ENCODE results near the gene TMEM72. TPM values are rescaled to one million over a fixed set of nuclear protein-coding genes. Genes with fewer than 3 reads are reported as not detected.

Gene TMEM72
- total and polyA plus RNA-seq, 2 experiments from 2014 or later: not detected

DNA sequence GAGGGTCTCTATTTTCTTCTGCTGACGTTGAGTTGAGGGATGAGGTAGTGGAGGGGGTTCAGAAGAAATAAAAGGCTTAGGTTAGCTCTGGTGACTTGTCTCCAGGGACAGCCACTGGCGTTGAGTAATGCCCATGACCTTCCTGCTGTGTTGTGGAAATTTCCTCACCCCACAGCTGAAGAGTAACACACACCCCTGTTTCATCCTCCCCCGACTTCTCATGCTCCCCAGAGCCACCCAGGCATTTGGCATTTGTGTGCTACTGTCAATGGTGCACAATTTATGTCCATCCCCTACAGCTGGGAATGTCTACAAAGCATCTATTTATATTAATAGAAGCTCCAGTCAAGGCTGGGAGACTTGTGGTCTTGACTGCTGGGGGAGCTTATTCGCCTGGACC, 4.7 kb upstream of the TMEM72 start:
- no peaks in the 10 kb centered on the region for H3K79me2 ChIP-seq (replicated peaks; ENCODE audit: insufficient read depth)
- Mint-ChIP-seq H3K9me3 (peaks cover 1% of the 10 kb centered on the region; the same call in 1 of the 3 replicates), H3K4me3 (no peak overlapping the region), H3K27ac (no peak overlapping the region), H3K4me1 (peaks cover 29% of the 10 kb centered on the region), H3K27me3 (ENCODE audit: insufficient read depth, low read depth, poor library complexity) (peaks cover 12% of the 10 kb centered on the region), H3K36me3 (ENCODE audit: low read depth) (no peaks in the 10 kb centered on the region; the same call in 2 of the 3 replicates)
- no peaks in the 10 kb centered on the region for H3K36me3 ChIP-seq (ENCODE audit: insufficient read depth)
- H3K4me3 ChIP-seq: no peak overlapping the region
- H3K4me1 ChIP-seq (ENCODE audit: insufficient read depth): peaks cover 5% of the 10 kb centered on the region; the same call in 1 of the 2 replicates
- no peaks in the 10 kb centered on the region; the same call in 1 of the 2 replicates for H3K9me2 ChIP-seq (ENCODE audit: insufficient read depth)
- H3K4me2 ChIP-seq: no peak overlapping the region
- ATAC-seq (no peak), DNase-seq (ENCODE audit: low spot score) (no peak)
- TF ChIP-seq EZH2 (IDR thresholded peaks at IDR 0.05; ENCODE audit: low read depth, unreplicated experiment): no peak
- TF ChIP-seq, protein P1, sequence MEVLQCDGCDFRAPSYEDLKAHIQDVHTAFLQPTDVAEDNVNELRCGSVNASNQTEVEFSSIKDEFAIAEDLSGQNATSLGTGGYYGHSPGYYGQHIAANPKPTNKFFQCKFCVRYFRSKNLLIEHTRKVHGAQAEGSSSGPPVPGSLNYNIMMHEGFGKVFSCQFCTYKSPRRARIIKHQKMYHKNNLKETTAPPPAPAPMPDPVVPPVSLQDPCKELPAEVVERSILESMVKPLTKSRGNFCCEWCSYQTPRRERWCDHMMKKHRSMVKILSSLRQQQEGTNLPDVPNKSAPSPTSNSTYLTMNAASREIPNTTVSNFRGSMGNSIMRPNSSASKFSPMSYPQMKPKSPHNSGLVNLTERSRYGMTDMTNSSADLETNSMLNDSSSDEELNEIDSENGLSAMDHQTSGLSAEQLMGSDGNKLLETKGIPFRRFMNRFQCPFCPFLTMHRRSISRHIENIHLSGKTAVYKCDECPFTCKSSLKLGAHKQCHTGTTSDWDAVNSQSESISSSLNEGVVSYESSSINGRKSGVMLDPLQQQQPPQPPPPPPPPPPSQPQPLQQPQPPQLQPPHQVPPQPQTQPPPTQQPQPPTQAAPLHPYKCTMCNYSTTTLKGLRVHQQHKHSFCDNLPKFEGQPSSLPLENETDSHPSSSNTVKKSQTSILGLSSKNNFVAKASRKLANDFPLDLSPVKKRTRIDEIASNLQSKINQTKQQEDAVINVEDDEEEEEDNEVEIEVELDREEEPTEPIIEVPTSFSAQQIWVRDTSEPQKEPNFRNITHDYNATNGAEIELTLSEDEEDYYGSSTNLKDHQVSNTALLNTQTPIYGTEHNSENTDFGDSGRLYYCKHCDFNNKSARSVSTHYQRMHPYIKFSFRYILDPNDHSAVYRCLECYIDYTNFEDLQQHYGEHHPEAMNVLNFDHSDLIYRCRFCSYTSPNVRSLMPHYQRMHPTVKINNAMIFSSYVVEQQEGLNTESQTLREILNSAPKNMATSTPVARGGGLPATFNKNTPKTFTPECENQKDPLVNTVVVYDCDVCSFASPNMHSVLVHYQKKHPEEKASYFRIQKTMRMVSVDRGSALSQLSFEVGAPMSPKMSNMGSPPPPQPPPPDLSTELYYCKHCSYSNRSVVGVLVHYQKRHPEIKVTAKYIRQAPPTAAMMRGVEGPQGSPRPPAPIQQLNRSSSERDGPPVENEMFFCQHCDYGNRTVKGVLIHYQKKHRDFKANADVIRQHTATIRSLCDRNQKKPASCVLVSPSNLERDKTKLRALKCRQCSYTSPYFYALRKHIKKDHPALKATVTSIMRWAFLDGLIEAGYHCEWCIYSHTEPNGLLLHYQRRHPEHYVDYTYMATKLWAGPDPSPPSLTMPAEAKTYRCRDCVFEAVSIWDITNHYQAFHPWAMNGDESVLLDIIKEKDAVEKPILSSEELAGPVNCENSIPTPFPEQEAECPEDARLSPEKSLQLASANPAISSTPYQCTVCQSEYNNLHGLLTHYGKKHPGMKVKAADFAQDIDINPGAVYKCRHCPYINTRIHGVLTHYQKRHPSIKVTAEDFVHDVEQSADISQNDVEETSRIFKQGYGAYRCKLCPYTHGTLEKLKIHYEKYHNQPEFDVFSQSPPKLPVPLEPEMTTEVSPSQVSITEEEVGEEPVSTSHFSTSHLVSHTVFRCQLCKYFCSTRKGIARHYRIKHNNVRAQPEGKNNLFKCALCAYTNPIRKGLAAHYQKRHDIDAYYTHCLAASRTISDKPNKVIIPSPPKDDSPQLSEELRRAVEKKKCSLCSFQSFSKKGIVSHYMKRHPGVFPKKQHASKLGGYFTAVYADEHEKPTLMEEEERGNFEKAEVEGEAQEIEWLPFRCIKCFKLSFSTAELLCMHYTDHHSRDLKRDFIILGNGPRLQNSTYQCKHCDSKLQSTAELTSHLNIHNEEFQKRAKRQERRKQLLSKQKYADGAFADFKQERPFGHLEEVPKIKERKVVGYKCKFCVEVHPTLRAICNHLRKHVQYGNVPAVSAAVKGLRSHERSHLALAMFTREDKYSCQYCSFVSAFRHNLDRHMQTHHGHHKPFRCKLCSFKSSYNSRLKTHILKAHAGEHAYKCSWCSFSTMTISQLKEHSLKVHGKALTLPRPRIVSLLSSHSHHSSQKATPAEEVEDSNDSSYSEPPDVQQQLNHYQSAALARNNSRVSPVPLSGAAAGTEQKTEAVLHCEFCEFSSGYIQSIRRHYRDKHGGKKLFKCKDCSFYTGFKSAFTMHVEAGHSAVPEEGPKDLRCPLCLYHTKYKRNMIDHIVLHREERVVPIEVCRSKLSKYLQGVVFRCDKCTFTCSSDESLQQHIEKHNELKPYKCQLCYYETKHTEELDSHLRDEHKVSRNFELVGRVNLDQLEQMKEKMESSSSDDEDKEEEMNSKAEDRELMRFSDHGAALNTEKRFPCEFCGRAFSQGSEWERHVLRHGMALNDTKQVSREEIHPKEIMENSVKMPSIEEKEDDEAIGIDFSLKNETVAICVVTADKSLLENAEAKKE (CRISPR knock-in tag; IDR thresholded peaks at IDR 0.05): no peak
- TF ChIP-seq ZNF114 (CRISPR knock-in tag; IDR thresholded peaks at IDR 0.05): no peak
- no peak for TF ChIP-seq POLR2AphosphoS5 (IDR thresholded peaks at IDR 0.05; ENCODE audit: low read depth)
- TF ChIP-seq EZH2phosphoT487 (IDR thresholded peaks at IDR 0.05; ENCODE audit: unreplicated experiment): no peak
- no peaks in the 10 kb centered on the region for H3K27me3 ChIP-seq (ENCODE audit: insufficient read depth)
- no peaks in the 10 kb centered on the region for H4K20me1 ChIP-seq (replicated peaks; ENCODE audit: insufficient read depth)
- no peak overlapping the region for H2AFZ ChIP-seq
- no peak overlapping the region for H3K27ac ChIP-seq (ENCODE audit: low read depth)
- no peaks in the 10 kb centered on the region for H3F3A ChIP-seq (replicated peaks; ENCODE audit: low read depth)

DNA sequence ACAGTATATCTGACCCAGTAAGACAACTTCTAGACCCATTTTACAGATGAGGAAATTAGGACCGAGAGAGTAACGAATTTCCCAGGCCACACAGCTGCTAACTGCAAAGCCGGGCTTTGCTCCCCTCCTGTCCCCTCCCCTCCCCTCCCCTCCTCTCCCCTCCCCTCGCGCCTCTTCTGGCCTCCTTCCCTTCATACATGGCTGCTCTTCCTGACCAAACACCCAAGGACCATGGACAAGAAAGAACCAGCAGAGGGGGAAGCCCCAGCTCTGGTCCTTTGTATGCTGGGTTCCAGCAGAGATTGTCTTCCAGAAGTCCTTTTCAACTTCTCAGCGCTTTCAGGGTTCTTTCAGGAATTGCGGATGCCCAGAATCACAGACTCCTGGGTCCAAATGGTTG, 3.6 kb upstream of the TMEM72 start:
- Histone ChIP-seq H3K36me3 (ENCODE audit: insufficient read depth) (no peaks in the 10 kb centered on the region), H3K27ac (ENCODE audit: low read depth) (no peak overlapping the region), H3K9me2 (ENCODE audit: insufficient read depth) (no peaks in the 10 kb centered on the region; the same call in 1 of the 2 replicates), H3K27me3 (ENCODE audit: insufficient read depth) (no peaks in the 10 kb centered on the region), H3K4me2 (peak overlapping the region; percentile 53; the same call in 1 of the 2 replicates), H3K4me1 (ENCODE audit: insufficient read depth) (peaks cover 5% of the 10 kb centered on the region; the same call in 1 of the 2 replicates), H4K20me1 (replicated peaks; ENCODE audit: insufficient read depth) (no peaks in the 10 kb centered on the region), H3F3A (replicated peaks; ENCODE audit: low read depth) (no peaks in the 10 kb centered on the region), H3K4me3 (no peak overlapping the region), H2AFZ (peak overlapping the region; percentile 94), H3K79me2 (replicated peaks; ENCODE audit: insufficient read depth) (no peaks in the 10 kb centered on the region)
- peaks cover 12% of the 10 kb centered on the region for H3K27me3 Mint-ChIP-seq (ENCODE audit: insufficient read depth, low read depth, poor library complexity)
- no peaks in the 10 kb centered on the region for H3K36me3 Mint-ChIP-seq (ENCODE audit: low read depth)
- H3K4me3 Mint-ChIP-seq: no peak overlapping the region
- no peak for DNase-seq (ENCODE audit: low spot score)
- no peak for ATAC-seq
- H3K4me1 Mint-ChIP-seq: peaks cover 29% of the 10 kb centered on the region
- no peak overlapping the region for H3K27ac Mint-ChIP-seq
- no peaks in the 10 kb centered on the region for H3K9me3 Mint-ChIP-seq
- TF ChIP-seq EZH2 (IDR thresholded peaks at IDR 0.05; ENCODE audit: low read depth, unreplicated experiment): no peak
- TF ChIP-seq EZH2phosphoT487 (IDR thresholded peaks at IDR 0.05; ENCODE audit: unreplicated experiment): no peak
- TF ChIP-seq, protein P2, sequence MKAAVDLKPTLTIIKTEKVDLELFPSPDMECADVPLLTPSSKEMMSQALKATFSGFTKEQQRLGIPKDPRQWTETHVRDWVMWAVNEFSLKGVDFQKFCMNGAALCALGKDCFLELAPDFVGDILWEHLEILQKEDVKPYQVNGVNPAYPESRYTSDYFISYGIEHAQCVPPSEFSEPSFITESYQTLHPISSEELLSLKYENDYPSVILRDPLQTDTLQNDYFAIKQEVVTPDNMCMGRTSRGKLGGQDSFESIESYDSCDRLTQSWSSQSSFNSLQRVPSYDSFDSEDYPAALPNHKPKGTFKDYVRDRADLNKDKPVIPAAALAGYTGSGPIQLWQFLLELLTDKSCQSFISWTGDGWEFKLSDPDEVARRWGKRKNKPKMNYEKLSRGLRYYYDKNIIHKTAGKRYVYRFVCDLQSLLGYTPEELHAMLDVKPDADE (IDR thresholded peaks at IDR 0.05): no peak
- TF ChIP-seq CREB1 (CRISPR knock-in tag; IDR thresholded peaks at IDR 0.05; ENCODE audit: low read depth): no peak
- no peak for TF ChIP-seq NANOG (IDR thresholded peaks at IDR 0.05; ENCODE audit: borderline replicate concordance)
- TF ChIP-seq, protein P3, sequence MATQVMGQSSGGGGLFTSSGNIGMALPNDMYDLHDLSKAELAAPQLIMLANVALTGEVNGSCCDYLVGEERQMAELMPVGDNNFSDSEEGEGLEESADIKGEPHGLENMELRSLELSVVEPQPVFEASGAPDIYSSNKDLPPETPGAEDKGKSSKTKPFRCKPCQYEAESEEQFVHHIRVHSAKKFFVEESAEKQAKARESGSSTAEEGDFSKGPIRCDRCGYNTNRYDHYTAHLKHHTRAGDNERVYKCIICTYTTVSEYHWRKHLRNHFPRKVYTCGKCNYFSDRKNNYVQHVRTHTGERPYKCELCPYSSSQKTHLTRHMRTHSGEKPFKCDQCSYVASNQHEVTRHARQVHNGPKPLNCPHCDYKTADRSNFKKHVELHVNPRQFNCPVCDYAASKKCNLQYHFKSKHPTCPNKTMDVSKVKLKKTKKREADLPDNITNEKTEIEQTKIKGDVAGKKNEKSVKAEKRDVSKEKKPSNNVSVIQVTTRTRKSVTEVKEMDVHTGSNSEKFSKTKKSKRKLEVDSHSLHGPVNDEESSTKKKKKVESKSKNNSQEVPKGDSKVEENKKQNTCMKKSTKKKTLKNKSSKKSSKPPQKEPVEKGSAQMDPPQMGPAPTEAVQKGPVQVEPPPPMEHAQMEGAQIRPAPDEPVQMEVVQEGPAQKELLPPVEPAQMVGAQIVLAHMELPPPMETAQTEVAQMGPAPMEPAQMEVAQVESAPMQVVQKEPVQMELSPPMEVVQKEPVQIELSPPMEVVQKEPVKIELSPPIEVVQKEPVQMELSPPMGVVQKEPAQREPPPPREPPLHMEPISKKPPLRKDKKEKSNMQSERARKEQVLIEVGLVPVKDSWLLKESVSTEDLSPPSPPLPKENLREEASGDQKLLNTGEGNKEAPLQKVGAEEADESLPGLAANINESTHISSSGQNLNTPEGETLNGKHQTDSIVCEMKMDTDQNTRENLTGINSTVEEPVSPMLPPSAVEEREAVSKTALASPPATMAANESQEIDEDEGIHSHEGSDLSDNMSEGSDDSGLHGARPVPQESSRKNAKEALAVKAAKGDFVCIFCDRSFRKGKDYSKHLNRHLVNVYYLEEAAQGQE (IDR thresholded peaks at IDR 0.05; ENCODE audit: unreplicated experiment): no peak
- no peak for TF ChIP-seq STAT1 (IDR thresholded peaks at IDR 0.05; ENCODE audit: unreplicated experiment)
- TF ChIP-seq ZNF331 (CRISPR knock-in tag; IDR thresholded peaks at IDR 0.05; ENCODE audit: low read depth): no peak
- no peak for TF ChIP-seq JUNB (IDR thresholded peaks at IDR 0.05; ENCODE audit: unreplicated experiment)
- TF ChIP-seq POLR2AphosphoS5 (IDR thresholded peaks at IDR 0.05; ENCODE audit: low read depth): no peak

Data from GM23338 (cell line).